ENCODE data around the gene SPRED3. TPM values are rescaled to one million over a fixed set of nuclear protein-coding genes. Genes with fewer than 3 reads are reported as not detected.
"Not testable (repeated sequence)": the region's sequence is repeated elsewhere in the genome, so short reads cannot be mapped to it uniquely, and the experiment has no call there.

The SPRED3 gene
- total and polyA plus RNA-seq, 4 donors, result under 0.01 to 0.09 TPM; not detected in 2

GRCh38 chr19:38405276-38405675, 16.8 kb downstream of the SPRED3 start:
- over 99% methylated on average over 8 of the region's 8 CpGs for WGBS
- DNase-seq (ENCODE audit: low spot score), result no peak
- H3K27me3 ChIP-seq (ENCODE audit: control insufficient read depth in 4 of 4, insufficient read depth in 4 of 4, low read length in 3 of 4), result no peaks in the 10 kb centered on the region
- TF ChIP-seq ATF3 (IDR thresholded peaks at IDR 0.05), result no peak
- no peak for TF ChIP-seq FOXA2 (IDR thresholded peaks at IDR 0.05)
- TF ChIP-seq JUND (IDR thresholded peaks at IDR 0.05), result no peak
- TF ChIP-seq EGR1 (IDR thresholded peaks at IDR 0.05; ENCODE audit: low read depth in 2 of 2), result no peak
- TF ChIP-seq RAD21 (IDR thresholded peaks at IDR 0.05), result no peak
- TF ChIP-seq REST (IDR thresholded peaks at IDR 0.05), result no peak
- no peak for TF ChIP-seq TAF1 (conservative IDR thresholded peaks at IDR 0.05)
- no peak for TF ChIP-seq YY1 (IDR thresholded peaks at IDR 0.05)
- TF ChIP-seq CTCF (IDR thresholded peaks at IDR 0.05; ENCODE audit: low read depth, low read length, missing input control), result no peak
- no peak overlapping the region for H3K27ac ChIP-seq (ENCODE audit: low read depth in 1 of 2, low read length in 2 of 2)
- H3K9me3 ChIP-seq (ENCODE audit: control insufficient read depth in 4 of 4, low read length in 3 of 4), result no peaks in the 10 kb centered on the region
- H3K36me3 ChIP-seq (ENCODE audit: control insufficient read depth in 4 of 4, insufficient read depth in 3 of 4, low read depth in 1 of 4, low read length in 3 of 4), result peaks cover 0 to 6% (median 2%) of the 10 kb centered on the region in 4 donors
- peaks cover 0 to 7% (median 3%) of the 10 kb centered on the region in 4 donors for H3K4me1 ChIP-seq (ENCODE audit: control insufficient read depth in 4 of 4, insufficient read depth in 4 of 4, low read length in 3 of 4)
- H3K4me3 ChIP-seq (ENCODE audit: low read depth in 1 of 3, low read length in 3 of 3), result no peak overlapping the region
- H3K9ac ChIP-seq (ENCODE audit: low read depth in 1 of 2, low read length in 2 of 2), result no peak overlapping the region

- 58% methylated on average over 7 of the region's 7 CpGs for WGBS
These were observed 21.2 kb downstream of the SPRED3 start for GRCh38 chr19:38409631-38410133.

GRCh38 chr19:38410407-38410806, 21.9 kb downstream of the SPRED3 start:
- H3K27me3 ChIP-seq (ENCODE audit: control insufficient read depth in 4 of 4, insufficient read depth in 4 of 4, low read length in 3 of 4); H3K36me3 ChIP-seq (ENCODE audit: control insufficient read depth in 4 of 4, insufficient read depth in 3 of 4, low read depth in 1 of 4, low read length in 3 of 4); H3K9ac ChIP-seq (ENCODE audit: low read depth in 1 of 2, low read length in 2 of 2); DNase-seq (ENCODE audit: low spot score); H3K27ac ChIP-seq (ENCODE audit: low read depth in 1 of 2, low read length in 2 of 2); H3K4me1 ChIP-seq (ENCODE audit: control insufficient read depth in 4 of 4, insufficient read depth in 4 of 4, low read length in 3 of 4); H3K9me3 ChIP-seq (ENCODE audit: control insufficient read depth in 4 of 4, low read length in 3 of 4); H3K4me3 ChIP-seq (ENCODE audit: low read depth in 1 of 3, low read length in 3 of 3): not testable (repeated sequence)
- 82% methylated on average over 6 of the region's 6 CpGs for WGBS

More at GRCh38 chr19:38409631-38410133, 21.2 kb downstream of the SPRED3 start:
- Histone ChIP-seq H3K4me1 (ENCODE audit: control insufficient read depth in 4 of 4, insufficient read depth in 4 of 4, low read length in 3 of 4) (no peaks in the 10 kb centered on the region), H3K9me3 (ENCODE audit: control insufficient read depth in 4 of 4, low read length in 3 of 4) (no peaks in the 10 kb centered on the region), H3K9ac (ENCODE audit: low read depth in 1 of 2, low read length in 2 of 2) (no peak overlapping the region), H3K27ac (ENCODE audit: low read depth in 1 of 2, low read length in 2 of 2) (no peak overlapping the region), H3K36me3 (ENCODE audit: control insufficient read depth in 4 of 4, insufficient read depth in 3 of 4, low read depth in 1 of 4, low read length in 3 of 4) (peaks cover 0 to 6% (median 2%) of the 10 kb centered on the region in 4 donors), H3K4me3 (ENCODE audit: low read depth in 1 of 3, low read length in 3 of 3) (no peak overlapping the region), H3K27me3 (ENCODE audit: control insufficient read depth in 4 of 4, insufficient read depth in 4 of 4, low read length in 3 of 4) (no peaks in the 10 kb centered on the region)
- no peak for DNase-seq (ENCODE audit: low spot score)
- TF ChIP-seq GABPA (IDR thresholded peaks at IDR 0.05 in 1 of 2, conservative IDR thresholded peaks at IDR 0.05 in 1 of 2) (no peak), RXRA (IDR thresholded peaks at IDR 0.05) (no peak), EGR1 (IDR thresholded peaks at IDR 0.05; ENCODE audit: low read depth in 2 of 2) (no peak), MAX (IDR thresholded peaks at IDR 0.05) (no peak), ATF3 (IDR thresholded peaks at IDR 0.05) (no peak), NR2F2 (IDR thresholded peaks at IDR 0.05) (no peak), RAD21 (IDR thresholded peaks at IDR 0.05) (no peak), YY1 (IDR thresholded peaks at IDR 0.05) (no peak), CTCF (IDR thresholded peaks at IDR 0.05; ENCODE audit: low read depth, low read length, missing input control) (no peak)

Measured in liver (tissue), 9 donors.